Esophagus squamous epithelium (tissue), 5 donors: ENCODE results near the gene MTA3. TPM values are rescaled to one million over a fixed set of nuclear protein-coding genes. Genes with fewer than 3 reads are reported as not detected.
"Not testable (repeated sequence)": the region's sequence is repeated elsewhere in the genome, so short reads cannot be mapped to it uniquely, and the experiment has no call there.

Source experiments
- DNase-seq: peaks from one replicate; lab custom pipeline; 2025; lab: John Stamatoyannopoulos, UW
- H3K27ac ChIP-seq, 4 donors: fragments of 200-600 bp; sonication (generic); one replicate each; pipeline ENCODE4 v1.5.1; 2016 to 2019; ENCODE audit warnings: mild to moderate bottlenecking in 1 of 4
- H3K27me3 ChIP-seq, 4 donors: fragments of 200-600 bp; sonication (generic); 1 replicate in 3 of 4; 2 replicates in 1 of 4; pipeline versions ENCODE4 v1.5.1 to v1.6.0; 2017 to 2021; ENCODE audit warnings: antibody characterized with exemption in 1 of 4
- H3K36me3 ChIP-seq, 3 donors: fragments of 200-600 bp; sonication (generic); one replicate each; pipeline ENCODE4 v1.5.1; 2016 to 2019
- H3K4me1 ChIP-seq, 3 donors: fragments of 200-600 bp; sonication (generic); one replicate each; pipeline ENCODE4 v1.5.1; 2017 to 2019
- H3K4me3 ChIP-seq, 4 donors: fragments of 200-600 bp; sonication (generic); 1 replicate in 3 of 4; 2 replicates in 1 of 4; pipeline ENCODE4 v1.5.1; 2016 to 2019; ENCODE audit warnings: mild to moderate bottlenecking in 2 of 4, moderate library complexity in 1 of 4
- H3K9me3 ChIP-seq, 3 donors: fragments of 200-600 bp; sonication (generic); one replicate each; pipeline ENCODE4 v1.5.1; 2016 to 2019
- CTCF ChIP-seq, 6 experiments: fragments of 450-650 bp in 4 of 6; fragments of 200-600 bp in 2 of 6; sonication (generic) in 2 of 6; IDR thresholded peaks; one replicate each; pipeline ENCODE4 v1.5.1; 2016 to 2019; ENCODE audit warnings: antibody characterized with exemption in 6 of 6, mild to moderate bottlenecking in 4 of 6, moderate library complexity in 4 of 6
- POLR2A ChIP-seq, 4 donors: fragments of 450-650 bp; IDR thresholded peaks; one replicate each; pipeline ENCODE4 v1.6.1; 2017; ENCODE audit warnings: antibody characterized with exemption in 4 of 4, mild to moderate bottlenecking in 4 of 4, moderate library complexity in 3 of 4
- WGBS, 2 donors: methylation state at CpG; one replicate each; pipeline ENCODE4 v1.1.5; 2018; 5-methylcytosine and 5-hydroxymethylcytosine counted together
- intact Hi-C: fragments of 100-400 bp; cut with DNase I; formaldehyde crosslinking; loops from one replicate; pipeline ENCODE4 v1.15.0; 2022
- total RNA-seq, 4 donors: library from RNA; depleted of rRNA; stranded (reverse); fragments of >200 nt; gene quantifications; one replicate each; pipeline ENCODE4 v1.1.0, GENCODE V29; 2016
- donor health status: DM: yes; HTN: yes; CAD: no.

Gene MTA3
- total RNA-seq, 4 donors from 2014 or later = 26.5 to 37.2 (median 34.4) TPM

GRCh38 chr2:42572297-42573081 lies 4.1 kb downstream of the MTA3 start:
- no peaks in the 10 kb centered on the region for H3K9me3 ChIP-seq
- TF ChIP-seq CTCF (IDR thresholded peaks at IDR 0.05) = no peak
- TF ChIP-seq POLR2A (IDR thresholded peaks at IDR 0.05) = no peak
- no peak for DNase-seq
- intact Hi-C loops = no loop called here
- H3K36me3 ChIP-seq = peaks cover 0 to 60% (median 4%) of the 10 kb centered on the region in 3 donors
- 81 to 88% methylated on average over 10 of the region's 10 CpGs for WGBS, 2 donors
- no peak overlapping the region for H3K4me3 ChIP-seq
- peaks cover 8 to 33% (median 11%) of the 10 kb centered on the region in 3 donors for H3K4me1 ChIP-seq
- H3K27me3 ChIP-seq = no peaks in the 10 kb centered on the region
- H3K27ac ChIP-seq = no peak overlapping the region

GRCh38 chr2:42573256-42573655 lies 4.8 kb downstream of the MTA3 start:
- no peak overlapping the region for H3K27ac ChIP-seq
- TF ChIP-seq CTCF (IDR thresholded peaks at IDR 0.05) (no peak), POLR2A (IDR thresholded peaks at IDR 0.05) (no peak)
- no peaks in the 10 kb centered on the region for H3K9me3 ChIP-seq
- no peak for DNase-seq
- H3K4me1 ChIP-seq = peaks cover under 1 to 26% (median 6%) of the 10 kb centered on the region in 3 donors
- WGBS, 2 donors = 100% methylated on average over 2 of the region's 2 CpGs
- H3K4me3 ChIP-seq = no peak overlapping the region
- intact Hi-C loops = no loop called here
- peaks cover 0 to 63% (median 4%) of the 10 kb centered on the region in 3 donors for H3K36me3 ChIP-seq
- no peaks in the 10 kb centered on the region for H3K27me3 ChIP-seq

GRCh38 chr2:42575458-42576064 lies 7.1 kb downstream of the MTA3 start:
- TF ChIP-seq CTCF (IDR thresholded peaks at IDR 0.05) (no peak), POLR2A (IDR thresholded peaks at IDR 0.05) (no peak)
- no peak for DNase-seq
- WGBS, 2 donors = 89 to 90% methylated on average over 3 of the region's 3 CpGs
- peaks cover 0 to 10% (median 0%) of the 10 kb centered on the region in 3 donors for H3K4me1 ChIP-seq
- intact Hi-C loops = no loop called here
- H3K36me3 ChIP-seq = peaks cover 0 to 82% (median 4%) of the 10 kb centered on the region in 3 donors
- no peak overlapping the region for H3K4me3 ChIP-seq
- no peaks in the 10 kb centered on the region for H3K9me3 ChIP-seq
- H3K27me3 ChIP-seq = no peaks in the 10 kb centered on the region
- H3K27ac ChIP-seq = no peak overlapping the region

GRCh38 chr2:42578621-42579020 lies 10.2 kb downstream of the MTA3 start:
- DNase-seq = no peak
- H3K4me3 ChIP-seq = no peak overlapping the region
- H3K27me3 ChIP-seq = no peaks in the 10 kb centered on the region
- H3K27ac ChIP-seq = no peak overlapping the region
- TF ChIP-seq POLR2A (IDR thresholded peaks at IDR 0.05) = no peak
- no peak for TF ChIP-seq CTCF (IDR thresholded peaks at IDR 0.05)
- peaks cover 0 to 82% (median 4%) of the 10 kb centered on the region in 3 donors for H3K36me3 ChIP-seq
- intact Hi-C loops = no loop called here
- no peaks in the 10 kb centered on the region for H3K9me3 ChIP-seq
- WGBS, 2 donors = 63 to 82% methylated on average over 2 of the region's 2 CpGs
- no peaks in the 10 kb centered on the region for H3K4me1 ChIP-seq

GRCh38 chr2:42581257-42581656 lies 12.8 kb downstream of the MTA3 start:
- Histone ChIP-seq H3K27ac (no peak overlapping the region), H3K9me3 (no peaks in the 10 kb centered on the region), H3K4me3 (no peak overlapping the region), H3K4me1 (no peaks in the 10 kb centered on the region), H3K27me3 (no peaks in the 10 kb centered on the region), H3K36me3 (peaks cover 0 to 82% (median 2%) of the 10 kb centered on the region in 3 donors)
- intact Hi-C loops = no loop called here
- no peak for DNase-seq
- no peak for TF ChIP-seq CTCF (IDR thresholded peaks at IDR 0.05)
- TF ChIP-seq POLR2A (IDR thresholded peaks at IDR 0.05) = no peak
- 91 to 93% methylated on average over 6 of the region's 6 CpGs for WGBS, 2 donors

- WGBS, 2 donors = 97% methylated on average over 3 of the region's 3 CpGs
- H3K4me3 ChIP-seq, intact Hi-C loops, H3K9me3 ChIP-seq, H3K27ac ChIP-seq, H3K27me3 ChIP-seq, DNase-seq, H3K4me1 ChIP-seq: not testable (repeated sequence)
- H3K36me3 ChIP-seq = peaks cover 0 to 82% (median 0%) of the 10 kb centered on the region in 3 donors
These were observed 16.2 kb downstream of the MTA3 start for GRCh38 chr2:42584628-42585027.
